IMR-90 (cell line): ENCODE data around the gene SETD2. TPM values are rescaled to one million over a fixed set of nuclear protein-coding genes. Genes with fewer than 3 reads are reported as not detected.

Experiments used
- ATAC-seq: fragments of 200-7000 bp; cut with Tn5 transposase; 2 replicates; pipeline ENCODE4 v1.9.1; 2020; ENCODE audit warnings: low read depth, mild to moderate bottlenecking, moderate library complexity
- BruUV-seq: library from RNA; stranded (reverse); fragments of 400-500 nt; replicated peaks from 2 replicates; lab custom pipeline; 2021; lab: Mats Ljungman, UMichigan
- CTCF ChIA-PET: fragments of 300-600 bp; formaldehyde crosslinking; extraction: SDS; loops from one replicate; lab custom pipeline; 2021; ENCODE audit warnings: antibody characterized with exemption; lab: Yijun Ruan, JAX
- POLR2A ChIA-PET: fragments of 300-600 bp; sonication (Branson Sonifier 250); formaldehyde crosslinking; loops from one replicate; lab custom pipeline; 2022; ENCODE audit warnings: antibody characterized with exemption; ENCODE audit not compliant: unreplicated experiment; lab: Charles Lee
- DNase-seq: peaks from one replicate; pipeline ENCODE4 v3.0.0; 2013
- H2AFZ ChIP-seq: replicated peaks from 2 replicates; pipeline ENCODE3; 2013; ENCODE audit warnings: low read length, mild to moderate bottlenecking; ENCODE audit not compliant: poor library complexity
- H2AK5ac ChIP-seq: 2 replicates; pipeline ENCODE4 v1.6.1; 2013; ENCODE audit warnings: low read depth, low read length, inconsistent platforms
- H2AK9ac ChIP-seq: replicated peaks from 2 replicates; pipeline ENCODE3; 2013; ENCODE audit warnings: mild to moderate bottlenecking, low read depth, low read length, moderate library complexity; ENCODE audit not compliant: poor library complexity
- H2BK120ac ChIP-seq: 2 replicates; pipeline ENCODE4 v1.6.1; 2013; ENCODE audit warnings: low read depth, low read length, inconsistent platforms
- H2BK15ac ChIP-seq: 3 replicates; pipeline ENCODE4 v1.6.1; 2013; ENCODE audit warnings: low read depth, low read length, inconsistent platforms
- H2BK20ac ChIP-seq: 2 replicates; pipeline ENCODE4 v1.6.1; 2013; ENCODE audit warnings: low read depth, mild to moderate bottlenecking, inconsistent platforms, low read length, moderate library complexity
- H2BK5ac ChIP-seq: 2 replicates; pipeline ENCODE4 v1.6.1; 2013; ENCODE audit warnings: mild to moderate bottlenecking, low read depth, low read length, inconsistent platforms; ENCODE audit not compliant: poor library complexity, severe bottlenecking
- H3K14ac ChIP-seq: replicated peaks from 2 replicates; pipeline ENCODE4 v1.6.1; 2013; ENCODE audit warnings: low read depth, low read length, inconsistent platforms
- H3K18ac ChIP-seq: 2 replicates; pipeline ENCODE4 v1.6.1; 2013; ENCODE audit warnings: low read depth, low read length, control low read depth
- H3K23ac ChIP-seq: 2 replicates; pipeline ENCODE4 v1.6.1; 2013; ENCODE audit warnings: low read depth, low read length, inconsistent platforms
- H3K27ac ChIP-seq: 2 replicates; pipeline ENCODE4 v1.5.1; 2013; ENCODE audit warnings: mild to moderate bottlenecking, control low read depth, low read length; ENCODE audit not compliant: insufficient read depth
- H3K27me3 ChIP-seq: 2 replicates; pipeline ENCODE4 v1.6.1; 2013; ENCODE audit warnings: low read length; ENCODE audit not compliant: control insufficient read depth, insufficient read depth
- H3K36me3 ChIP-seq: 2 replicates; pipeline ENCODE4 v1.6.1; 2013; ENCODE audit warnings: low read length, mixed read lengths; ENCODE audit not compliant: control insufficient read depth, insufficient read depth
- H3K4ac ChIP-seq: 2 replicates; pipeline ENCODE4 v1.6.1; 2013; ENCODE audit warnings: low read depth, low read length, inconsistent platforms
- H3K4me1 ChIP-seq: 2 replicates; pipeline ENCODE4 v1.6.1; 2013; ENCODE audit warnings: low read length, mixed read lengths; ENCODE audit not compliant: control insufficient read depth, insufficient read depth
- H3K4me2 ChIP-seq: 2 replicates; pipeline ENCODE4 v1.6.1; 2013; ENCODE audit warnings: low read depth, mild to moderate bottlenecking, control low read depth, low read length, moderate library complexity
- H3K4me3 ChIP-seq: 2 replicates; pipeline ENCODE4 v1.5.1; 2013; ENCODE audit warnings: low read depth, mild to moderate bottlenecking, control low read depth, low read length, moderate library complexity; ENCODE audit not compliant: insufficient read depth
- H3K56ac ChIP-seq: 2 replicates; pipeline ENCODE4 v1.6.1; 2013; ENCODE audit warnings: low read length, inconsistent platforms; ENCODE audit not compliant: insufficient read depth; ENCODE audit errors: extremely low read depth
- H3K79me1 ChIP-seq, 2 experiments: 2 replicates each; pipeline ENCODE4 v1.6.1; 2013; ENCODE audit warnings: low read length in 2 of 2, inconsistent platforms in 1 of 2, low read depth in 1 of 2
- H3K9ac ChIP-seq: 2 replicates; pipeline ENCODE4 v1.6.1; 2013; ENCODE audit warnings: low read depth, low read length, control low read depth
- H3K9me1 ChIP-seq: 2 replicates; pipeline ENCODE4 v1.6.1; 2013; ENCODE audit warnings: low read length, inconsistent platforms; ENCODE audit not compliant: insufficient read depth
- H3K9me3 ChIP-seq: 2 replicates; pipeline ENCODE4 v1.6.1; 2013; ENCODE audit warnings: low read length; ENCODE audit not compliant: control insufficient read depth, insufficient read depth
- H4K20me1 ChIP-seq: 2 replicates; pipeline ENCODE4 v1.6.1; 2013; ENCODE audit warnings: low read length, inconsistent platforms; ENCODE audit not compliant: insufficient read depth
- H4K5ac ChIP-seq: 2 replicates; pipeline ENCODE4 v1.6.1; 2013; ENCODE audit warnings: mild to moderate bottlenecking, low read depth, low read length, control low read depth
- H4K8ac ChIP-seq, 2 experiments: 2 replicates each; pipeline ENCODE4 v1.6.1; 2013; ENCODE audit warnings: low read depth in 2 of 2, low read length in 2 of 2, control low read depth in 1 of 2, inconsistent platforms in 1 of 2
- H4K91ac ChIP-seq: 2 replicates; pipeline ENCODE4 v1.6.1; 2013; ENCODE audit warnings: low read depth, low read length, inconsistent platforms; ENCODE audit not compliant: insufficient read depth
- ELK1 ChIP-seq: fragments of 150-350 bp; IDR thresholded peaks from 2 replicates; pipeline ENCODE4 v1.6.1; 2016; ENCODE audit warnings: low read depth, mild to moderate bottlenecking, low read length, moderate library complexity, borderline replicate concordance
- dilution Hi-C: fragments of 300-500 bp; cut with HindIII; formaldehyde crosslinking; loops from one replicate; pipeline ENCODE4 v1.14.3; 2018; ENCODE audit warnings: low sequenced_read_pairs; ENCODE audit not compliant: unreplicated experiment
- in situ Hi-C: fragments of 300-500 bp; cut with MboI; formaldehyde crosslinking; loops from 3 replicates; pipeline ENCODE4 v1.14.3; 2019; ENCODE audit warnings: low sequenced_read_pairs, inconsistent platforms, mixed read lengths
- intact Hi-C: fragments of 100-400 bp; cut with micrococcal nuclease; formaldehyde crosslinking; loops from 2 replicates; pipeline ENCODE4 v1.10.0; 2022
- polyA plus RNA-seq, 3 experiments: library from polyadenylated mRNA; depleted of rRNA; stranded (reverse); fragments of >200 nt; gene quantifications; 2 replicates each; pipeline ENCODE4 v1.2.3, GENCODE V29; 2012; ENCODE audit warnings: low replicate concordance in 1 of 3
- total RNA-seq: library from RNA; depleted of rRNA; stranded (reverse); fragments of >200 nt; gene quantifications from 2 replicates; pipeline ENCODE4 v1.2.3, GENCODE V29; 2012

SETD2 gene
- total and polyA plus RNA-seq, 2 of the 4 experiments (the other 2 are of a cell fraction) = 18.3 to 20.1 TPM

- no TSS peak for BruUV-seq
- Histone ChIP-seq H2BK120ac (no peak overlapping the region), H3K4me2 (no peak overlapping the region), H2BK20ac (no peak overlapping the region), H3K4ac (no peak overlapping the region), H2AK9ac (no peak overlapping the region), H4K91ac (no peak overlapping the region), H4K8ac (no peak overlapping the region), H2AK5ac (no peak overlapping the region), H2AFZ (no peak overlapping the region), H2BK5ac (no peak overlapping the region), H3K9me3 (no peaks in the 10 kb centered on the region), H3K9ac (no peak overlapping the region), H3K56ac (no peak overlapping the region), H2BK15ac (no peak overlapping the region), H3K36me3 (peaks cover 19% of the 10 kb centered on the region), H3K4me3 (no peak overlapping the region), H3K27ac (no peak overlapping the region), H4K20me1 (peaks cover 16% of the 10 kb centered on the region), H3K27me3 (no peaks in the 10 kb centered on the region), H3K14ac (no peak overlapping the region), H3K9me1 (peaks cover 27% of the 10 kb centered on the region), H3K4me1 (peaks cover 23% of the 10 kb centered on the region), H4K5ac (no peak overlapping the region), H3K23ac (no peak overlapping the region; the same call in 1 of the 2 replicates), H3K18ac (no peak overlapping the region), H3K79me1 (peaks cover 16 to 50% of the 10 kb centered on the region in 2 experiments)
- TF ChIP-seq ELK1 = no peak
- in situ Hi-C loops = no loop called here
- CTCF ChIA-PET = no interaction called here
- intact Hi-C loops = no loop called here
- POLR2A ChIA-PET = no interaction called here
- ATAC-seq = no peak
- DNase-seq = no peak
- dilution Hi-C loops = no loop called here
These were observed 149.9 kb downstream of the SETD2 start for GRCh38 chr3:47014036-47014435.
